ENCODE data around the gene CA10.

Gene CA10

DNA sequence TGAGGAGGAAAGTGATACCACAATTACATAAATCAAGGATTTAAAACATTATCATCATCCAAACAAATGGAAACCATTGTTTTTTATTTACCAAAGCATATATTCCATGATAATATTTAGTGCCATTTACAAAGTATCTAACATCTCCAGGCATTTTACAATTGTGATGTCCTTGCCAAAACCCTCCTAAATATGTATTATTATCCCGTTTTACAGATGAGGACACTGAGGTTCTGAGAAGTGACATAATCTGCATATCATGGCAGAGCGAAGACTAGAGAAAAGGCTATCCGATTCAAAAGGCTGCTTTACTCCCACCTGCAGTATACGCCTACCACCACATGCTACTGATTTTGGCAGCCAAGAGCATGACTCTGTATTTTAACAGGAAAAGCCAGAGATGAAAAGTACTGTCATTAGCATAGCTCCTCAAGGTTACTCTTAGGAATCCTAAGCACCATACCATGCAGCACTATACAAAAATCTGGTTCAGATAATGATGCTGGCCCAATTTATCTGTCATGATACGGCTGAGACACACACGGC lies 301.4 kb downstream of the CA10 start:
- H3K4me2 ChIP-seq: no peak overlapping the region
- TF ChIP-seq, protein P1, sequence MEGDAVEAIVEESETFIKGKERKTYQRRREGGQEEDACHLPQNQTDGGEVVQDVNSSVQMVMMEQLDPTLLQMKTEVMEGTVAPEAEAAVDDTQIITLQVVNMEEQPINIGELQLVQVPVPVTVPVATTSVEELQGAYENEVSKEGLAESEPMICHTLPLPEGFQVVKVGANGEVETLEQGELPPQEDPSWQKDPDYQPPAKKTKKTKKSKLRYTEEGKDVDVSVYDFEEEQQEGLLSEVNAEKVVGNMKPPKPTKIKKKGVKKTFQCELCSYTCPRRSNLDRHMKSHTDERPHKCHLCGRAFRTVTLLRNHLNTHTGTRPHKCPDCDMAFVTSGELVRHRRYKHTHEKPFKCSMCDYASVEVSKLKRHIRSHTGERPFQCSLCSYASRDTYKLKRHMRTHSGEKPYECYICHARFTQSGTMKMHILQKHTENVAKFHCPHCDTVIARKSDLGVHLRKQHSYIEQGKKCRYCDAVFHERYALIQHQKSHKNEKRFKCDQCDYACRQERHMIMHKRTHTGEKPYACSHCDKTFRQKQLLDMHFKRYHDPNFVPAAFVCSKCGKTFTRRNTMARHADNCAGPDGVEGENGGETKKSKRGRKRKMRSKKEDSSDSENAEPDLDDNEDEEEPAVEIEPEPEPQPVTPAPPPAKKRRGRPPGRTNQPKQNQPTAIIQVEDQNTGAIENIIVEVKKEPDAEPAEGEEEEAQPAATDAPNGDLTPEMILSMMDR (conservative IDR thresholded peaks at IDR 0.05; ENCODE audit: low read depth, low read length): no peak
- H2AFZ ChIP-seq (ENCODE audit: low read depth): no peak overlapping the region
- H3K27ac ChIP-seq: no peak overlapping the region
- H3K36me3 ChIP-seq (ENCODE audit: insufficient read depth): no peaks in the 10 kb centered on the region
- no peaks in the 10 kb centered on the region for H3K79me2 ChIP-seq (ENCODE audit: insufficient read depth, low read depth)
- no peaks in the 10 kb centered on the region for H3K27me3 ChIP-seq (ENCODE audit: insufficient read depth, low read depth)
- H3K4me3 ChIP-seq (IDR thresholded peaks at IDR 0.05; ENCODE audit: insufficient read depth, low read depth, low read length): no peak overlapping the region
- no peaks in the 10 kb centered on the region for H4K20me1 ChIP-seq (ENCODE audit: insufficient read depth)
- H3K9ac ChIP-seq: no peak overlapping the region
- H3K4me1 ChIP-seq (ENCODE audit: low read depth, poor library complexity, severe bottlenecking): no peaks in the 10 kb centered on the region

DNA sequence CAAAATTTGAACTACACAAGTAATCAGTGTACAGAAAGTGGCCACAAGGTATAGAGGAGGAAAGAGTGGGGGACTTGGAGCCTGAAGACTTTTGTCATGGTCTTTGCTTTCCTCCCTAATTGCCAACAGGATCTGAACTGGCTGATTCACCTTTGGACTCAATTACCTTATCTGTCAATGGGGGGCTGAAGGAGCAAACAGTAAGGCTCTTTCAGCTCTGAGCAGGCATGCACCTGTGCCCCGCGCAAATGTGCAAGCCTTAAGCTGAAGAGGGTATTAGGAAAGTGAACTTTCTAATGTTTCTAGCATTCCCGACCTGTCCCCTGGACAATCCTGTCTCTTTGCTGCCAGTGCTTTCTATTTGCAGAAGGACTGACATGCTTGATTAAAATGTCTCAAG lies 302.7 kb downstream of the CA10 start:
- H3K79me2 ChIP-seq (ENCODE audit: insufficient read depth, low read depth): no peaks in the 10 kb centered on the region
- H2AFZ ChIP-seq (ENCODE audit: low read depth): no peak overlapping the region
- H4K20me1 ChIP-seq (ENCODE audit: insufficient read depth): no peaks in the 10 kb centered on the region
- TF ChIP-seq, protein P1 (conservative IDR thresholded peaks at IDR 0.05; ENCODE audit: low read depth, low read length): no peak
- H3K9ac ChIP-seq: no peak overlapping the region
- no peaks in the 10 kb centered on the region for H3K27me3 ChIP-seq (ENCODE audit: insufficient read depth, low read depth)
- no peaks in the 10 kb centered on the region for H3K4me1 ChIP-seq (ENCODE audit: low read depth, poor library complexity, severe bottlenecking)
- no peak overlapping the region for H3K4me3 ChIP-seq (IDR thresholded peaks at IDR 0.05; ENCODE audit: insufficient read depth, low read depth, low read length)
- no peak overlapping the region for H3K4me2 ChIP-seq
- H3K36me3 ChIP-seq (ENCODE audit: insufficient read depth): no peaks in the 10 kb centered on the region
- no peak overlapping the region for H3K27ac ChIP-seq

DNA sequence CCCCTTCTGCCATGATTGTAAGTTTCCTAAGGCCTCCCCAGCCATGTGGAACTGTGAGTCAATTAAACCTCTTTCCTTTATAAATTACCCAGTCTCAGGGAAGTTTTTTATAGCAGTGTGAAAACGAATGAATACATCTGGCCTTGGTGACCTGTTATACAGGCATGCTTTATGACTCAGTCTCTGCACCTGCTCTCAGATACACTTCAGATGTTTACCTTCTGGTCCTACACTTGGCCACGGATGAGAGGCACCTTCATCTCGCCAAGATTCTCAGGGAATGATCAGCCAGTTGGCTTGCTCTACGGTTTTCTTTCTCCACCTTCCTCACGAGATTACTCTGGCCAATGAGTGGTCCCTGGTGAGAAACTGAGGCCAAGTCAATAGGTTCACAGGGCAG lies 304.7 kb downstream of the CA10 start:
- Histone ChIP-seq H3K79me2 (ENCODE audit: insufficient read depth, low read depth) (no peaks in the 10 kb centered on the region), H4K20me1 (ENCODE audit: insufficient read depth) (no peaks in the 10 kb centered on the region), H3K36me3 (ENCODE audit: insufficient read depth) (no peaks in the 10 kb centered on the region), H3K9ac (no peak overlapping the region), H2AFZ (ENCODE audit: low read depth) (no peak overlapping the region), H3K4me1 (ENCODE audit: low read depth, poor library complexity, severe bottlenecking) (no peaks in the 10 kb centered on the region), H3K4me3 (IDR thresholded peaks at IDR 0.05; ENCODE audit: insufficient read depth, low read depth, low read length) (no peak overlapping the region), H3K27ac (no peak overlapping the region), H3K27me3 (ENCODE audit: insufficient read depth, low read depth) (no peaks in the 10 kb centered on the region), H3K4me2 (no peak overlapping the region)
- TF ChIP-seq, protein P1 (conservative IDR thresholded peaks at IDR 0.05; ENCODE audit: low read depth, low read length): no peak

DNA sequence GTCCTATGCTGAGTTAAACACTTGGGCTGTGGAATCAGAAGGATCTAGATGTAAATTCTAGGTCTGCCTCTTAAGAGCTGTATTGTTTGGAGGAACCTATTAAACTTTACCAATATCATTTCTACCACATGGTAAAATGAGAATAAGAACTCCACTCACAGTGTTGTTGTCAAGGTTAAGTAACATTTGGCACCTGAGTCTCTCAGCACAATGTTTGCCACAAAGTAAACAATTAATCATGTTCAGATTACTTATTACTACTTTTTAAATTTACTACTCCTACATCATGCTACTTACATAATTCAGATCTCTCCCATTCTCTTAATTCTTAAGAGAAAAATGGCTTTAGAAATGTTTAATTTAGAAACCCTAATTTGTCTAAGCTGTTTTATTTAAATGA lies 305.9 kb downstream of the CA10 start:
- Histone ChIP-seq H3K36me3 (ENCODE audit: insufficient read depth) (no peaks in the 10 kb centered on the region), H3K27me3 (ENCODE audit: insufficient read depth, low read depth) (no peaks in the 10 kb centered on the region), H3K4me3 (IDR thresholded peaks at IDR 0.05; ENCODE audit: insufficient read depth, low read depth, low read length) (no peak overlapping the region), H2AFZ (ENCODE audit: low read depth) (no peak overlapping the region), H3K9ac (no peak overlapping the region), H3K4me2 (no peak overlapping the region), H3K79me2 (ENCODE audit: insufficient read depth, low read depth) (no peaks in the 10 kb centered on the region), H4K20me1 (ENCODE audit: insufficient read depth) (no peaks in the 10 kb centered on the region), H3K27ac (no peak overlapping the region), H3K4me1 (ENCODE audit: low read depth, poor library complexity, severe bottlenecking) (no peaks in the 10 kb centered on the region)
- TF ChIP-seq, protein P1 (conservative IDR thresholded peaks at IDR 0.05; ENCODE audit: low read depth, low read length): no peak
